SU-DHL-6 (cell line): ENCODE measurements around the gene LDLRAD3.

Source experiments
- H2AFZ ChIP-seq: fragments of 200-600 bp; sonication (generic); 2 replicates; pipeline ENCODE4 v1.6.1; 2014; ENCODE audit warnings: low read depth, mild to moderate bottlenecking, moderate library complexity, mixed read lengths, antibody characterized with exemption, low read length; ENCODE audit not compliant: severe bottlenecking
- H3F3A ChIP-seq: fragments of 200-600 bp; shearing (Covaris generic); 2 replicates; pipeline ENCODE4 v1.6.0; 2016; ENCODE audit warnings: antibody characterized with exemption, mild to moderate bottlenecking; ENCODE audit not compliant: insufficient read depth
- H3K27ac ChIP-seq: fragments of 200-600 bp; sonication (generic); 2 replicates; pipeline ENCODE4 v1.5.1; 2016; ENCODE audit warnings: low read depth, mild to moderate bottlenecking, low read length, moderate library complexity, mixed read lengths
- H3K27me3 ChIP-seq: fragments of 200-600 bp; sonication (generic), shearing (Covaris generic); 2 replicates; pipeline ENCODE4 v1.6.0; 2014; ENCODE audit warnings: mild to moderate bottlenecking, low read length
- H3K36me3 ChIP-seq: fragments of 200-600 bp; sonication (generic); 2 replicates; pipeline ENCODE4 v1.6.1; 2014; ENCODE audit warnings: mild to moderate bottlenecking, low read length, mixed read lengths
- H3K4me2 ChIP-seq: fragments of 300-600, 200-600 bp; shearing (Covaris generic), sonication (generic); 2 replicates; pipeline ENCODE4 v1.6.0; 2014; ENCODE audit warnings: low read length, low read depth, mild to moderate bottlenecking; ENCODE audit not compliant: poor library complexity, severe bottlenecking
- H3K4me3 ChIP-seq: fragments of 200-600 bp; sonication (generic); 2 replicates; pipeline ENCODE4 v1.5.1; 2014; ENCODE audit warnings: antibody characterized with exemption, low read length, mild to moderate bottlenecking, mixed read lengths; ENCODE audit not compliant: insufficient read depth, poor library complexity, severe bottlenecking
- H3K79me2 ChIP-seq: fragments of 200-600 bp; sonication (generic); 2 replicates; pipeline ENCODE4 v1.6.1; 2014; ENCODE audit warnings: mild to moderate bottlenecking, low read length, moderate library complexity; ENCODE audit not compliant: insufficient read depth
- H3K9ac ChIP-seq: fragments of 200-600 bp; sonication (generic); 2 replicates; pipeline ENCODE4 v1.7.0; 2014; ENCODE audit warnings: mild to moderate bottlenecking, low read length
- H3K9me2 ChIP-seq: fragments of 200-600 bp; sonication (generic); replicated peaks from 2 replicates; pipeline ENCODE4 v1.6.1; 2014; ENCODE audit warnings: low read length; ENCODE audit not compliant: insufficient read depth
- H3K9me3 ChIP-seq: fragments of 200-600 bp; sonication (generic); 2 replicates; pipeline ENCODE4 v1.6.1; 2014; ENCODE audit warnings: low read length, mixed read lengths; ENCODE audit not compliant: insufficient read depth
- H4K20me1 ChIP-seq: fragments of 200-600 bp; sonication (generic); 2 replicates; pipeline ENCODE4 v1.6.1; 2014; ENCODE audit warnings: low read depth, mild to moderate bottlenecking, antibody characterized with exemption, low read length, moderate library complexity, mixed read lengths
- EZH2phosphoT487 ChIP-seq: fragments of 200-600 bp; sonication (generic), shearing (Covaris generic); conservative IDR thresholded peaks from 2 replicates; pipeline ENCODE4 v1.6.1; 2018; ENCODE audit warnings: mild to moderate bottlenecking, antibody characterized with exemption, low read length, moderate library complexity, mixed read lengths
- TF ChIP-seq, protein P1 (sequence below): fragments of 200-600 bp; sonication (generic); IDR thresholded peaks from one replicate; pipeline ENCODE4 v1.5.1; 2017; ENCODE audit warnings: antibody characterized with exemption, mild to moderate bottlenecking, low read length, moderate library complexity; ENCODE audit not compliant: insufficient read depth, poor library complexity, severe bottlenecking

Gene LDLRAD3

DNA sequence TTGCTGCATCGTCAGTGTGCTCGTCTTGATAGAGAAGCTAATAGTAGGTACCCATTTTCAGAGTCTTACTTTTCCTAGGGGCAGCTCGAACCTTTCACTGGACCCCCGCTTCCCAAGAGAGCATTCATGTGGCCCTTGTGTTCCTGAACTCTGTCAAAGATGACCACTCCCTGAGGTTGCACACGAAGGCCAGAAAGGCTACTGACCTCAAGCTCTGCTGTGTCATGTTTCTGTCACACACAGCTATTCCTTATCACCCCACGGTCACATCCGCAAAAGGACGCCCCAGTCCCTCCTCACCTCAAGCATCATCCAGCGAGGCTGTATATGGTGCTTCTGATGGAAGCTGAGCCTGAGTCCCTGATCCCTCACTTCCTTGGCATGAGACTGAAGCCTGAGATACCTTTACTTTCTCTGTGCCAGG, 171.5 kb downstream of the LDLRAD3 start:
- no peak overlapping the region for H3K9ac ChIP-seq
- no peaks in the 10 kb centered on the region for H4K20me1 ChIP-seq
- H3K9me3 ChIP-seq: no peaks in the 10 kb centered on the region
- H3K4me2 ChIP-seq: no peak overlapping the region
- H3K36me3 ChIP-seq: no peaks in the 10 kb centered on the region
- no peaks in the 10 kb centered on the region for H3K79me2 ChIP-seq
- H3K9me2 ChIP-seq: no peaks in the 10 kb centered on the region
- H3K27me3 ChIP-seq: no peaks in the 10 kb centered on the region
- no peak overlapping the region for H2AFZ ChIP-seq
- H3K4me3 ChIP-seq: no peak overlapping the region
- no peak overlapping the region for H3K27ac ChIP-seq
- no peaks in the 10 kb centered on the region for H3F3A ChIP-seq
- TF ChIP-seq, protein P1, sequence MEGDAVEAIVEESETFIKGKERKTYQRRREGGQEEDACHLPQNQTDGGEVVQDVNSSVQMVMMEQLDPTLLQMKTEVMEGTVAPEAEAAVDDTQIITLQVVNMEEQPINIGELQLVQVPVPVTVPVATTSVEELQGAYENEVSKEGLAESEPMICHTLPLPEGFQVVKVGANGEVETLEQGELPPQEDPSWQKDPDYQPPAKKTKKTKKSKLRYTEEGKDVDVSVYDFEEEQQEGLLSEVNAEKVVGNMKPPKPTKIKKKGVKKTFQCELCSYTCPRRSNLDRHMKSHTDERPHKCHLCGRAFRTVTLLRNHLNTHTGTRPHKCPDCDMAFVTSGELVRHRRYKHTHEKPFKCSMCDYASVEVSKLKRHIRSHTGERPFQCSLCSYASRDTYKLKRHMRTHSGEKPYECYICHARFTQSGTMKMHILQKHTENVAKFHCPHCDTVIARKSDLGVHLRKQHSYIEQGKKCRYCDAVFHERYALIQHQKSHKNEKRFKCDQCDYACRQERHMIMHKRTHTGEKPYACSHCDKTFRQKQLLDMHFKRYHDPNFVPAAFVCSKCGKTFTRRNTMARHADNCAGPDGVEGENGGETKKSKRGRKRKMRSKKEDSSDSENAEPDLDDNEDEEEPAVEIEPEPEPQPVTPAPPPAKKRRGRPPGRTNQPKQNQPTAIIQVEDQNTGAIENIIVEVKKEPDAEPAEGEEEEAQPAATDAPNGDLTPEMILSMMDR: no peak

DNA sequence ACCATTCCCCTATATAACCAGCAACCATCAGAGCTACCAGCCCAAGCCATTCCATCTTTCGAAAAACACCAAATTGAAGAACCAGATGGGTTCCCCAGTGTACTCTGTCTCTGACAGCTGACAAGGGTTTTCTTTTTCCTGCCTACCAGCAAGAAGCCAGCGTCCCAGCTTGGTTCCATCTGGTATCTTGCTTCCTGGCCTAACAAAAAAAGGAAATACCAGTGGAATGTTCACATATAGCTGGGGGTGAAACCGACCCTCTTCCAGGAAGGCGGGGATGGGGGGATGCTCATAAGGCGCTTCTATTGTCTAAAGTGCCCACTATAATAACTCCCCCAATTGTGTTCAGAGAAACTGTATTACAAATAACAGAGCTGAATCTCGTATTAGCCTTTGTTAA, 172.3 kb downstream of the LDLRAD3 start:
- TF ChIP-seq, protein P1: no peak
- TF ChIP-seq EZH2phosphoT487: no peak
- Histone ChIP-seq H3K79me2 (no peaks in the 10 kb centered on the region), H3F3A (no peaks in the 10 kb centered on the region), H3K27ac (no peak overlapping the region), H3K9me2 (no peaks in the 10 kb centered on the region), H3K9ac (no peak overlapping the region), H3K9me3 (no peaks in the 10 kb centered on the region), H3K27me3 (no peaks in the 10 kb centered on the region), H2AFZ (no peak overlapping the region), H4K20me1 (no peaks in the 10 kb centered on the region), H3K36me3 (no peaks in the 10 kb centered on the region), H3K4me3 (no peak overlapping the region), H3K4me2 (no peak overlapping the region)

DNA sequence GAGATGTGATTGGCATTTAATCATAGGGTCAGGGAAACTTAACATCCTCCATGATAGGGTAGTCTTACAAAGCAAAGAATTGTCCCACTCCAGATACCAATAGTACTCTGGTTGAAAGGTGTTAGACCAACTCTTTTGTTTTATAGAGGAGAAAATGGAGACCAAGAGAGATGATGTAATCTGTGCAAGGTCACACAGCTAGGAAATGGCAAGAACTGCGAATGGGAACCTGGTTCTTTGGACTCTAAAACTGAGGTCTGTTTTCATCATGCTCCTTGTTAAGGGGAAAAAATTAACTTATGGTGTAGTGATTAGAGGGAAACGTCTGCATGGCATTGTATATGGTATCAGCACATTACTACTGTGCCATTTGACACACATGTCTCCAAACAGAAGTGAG, 174.2 kb downstream of the LDLRAD3 start:
- Histone ChIP-seq H3K9me3 (no peaks in the 10 kb centered on the region), H3F3A (no peaks in the 10 kb centered on the region)

More for the DNA sequence above, 174.2 kb downstream of the LDLRAD3 start:
- no peak overlapping the region for H3K4me2 ChIP-seq
- H3K79me2 ChIP-seq: no peaks in the 10 kb centered on the region
- H2AFZ ChIP-seq: no peak overlapping the region
- no peak overlapping the region for H3K27ac ChIP-seq
- no peaks in the 10 kb centered on the region for H3K36me3 ChIP-seq
- no peaks in the 10 kb centered on the region for H3K9me2 ChIP-seq
- H3K27me3 ChIP-seq: no peaks in the 10 kb centered on the region
- H3K9ac ChIP-seq: no peak overlapping the region
- no peak overlapping the region for H3K4me3 ChIP-seq
- TF ChIP-seq, protein P1: no peak
- no peak for TF ChIP-seq EZH2phosphoT487
- H4K20me1 ChIP-seq: no peaks in the 10 kb centered on the region
